ENCODE measurements around the gene CORO1C.

Gene CORO1C

DNA sequence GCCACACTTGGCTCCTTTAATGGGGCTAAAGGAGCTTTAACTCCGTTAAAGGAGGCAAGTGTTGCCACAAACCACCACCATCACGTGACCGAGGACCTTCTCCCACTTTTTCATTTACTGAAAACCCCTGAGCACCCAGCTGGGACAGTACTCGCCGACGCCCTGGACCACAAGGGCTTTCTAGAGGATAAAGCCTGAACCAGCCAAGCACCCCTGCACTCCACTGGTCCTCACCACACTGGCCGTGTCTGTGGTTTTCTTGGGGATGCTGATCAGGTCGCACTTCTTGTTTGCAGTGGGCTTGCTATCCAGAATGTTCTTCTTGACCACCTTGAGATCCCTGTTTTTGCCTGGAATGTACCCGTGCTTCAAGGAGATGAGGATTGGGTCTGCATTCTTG, 82.9 kb downstream of the CORO1C start:
- DNase-seq (ENCODE audit: low read depth in 3 of 3) = no peak

- DNase-seq (ENCODE audit: low read depth in 3 of 3) = no peak
Measured at GRCh38 chr12:108647585-108648287, 83.6 kb downstream of the CORO1C start.

DNA sequence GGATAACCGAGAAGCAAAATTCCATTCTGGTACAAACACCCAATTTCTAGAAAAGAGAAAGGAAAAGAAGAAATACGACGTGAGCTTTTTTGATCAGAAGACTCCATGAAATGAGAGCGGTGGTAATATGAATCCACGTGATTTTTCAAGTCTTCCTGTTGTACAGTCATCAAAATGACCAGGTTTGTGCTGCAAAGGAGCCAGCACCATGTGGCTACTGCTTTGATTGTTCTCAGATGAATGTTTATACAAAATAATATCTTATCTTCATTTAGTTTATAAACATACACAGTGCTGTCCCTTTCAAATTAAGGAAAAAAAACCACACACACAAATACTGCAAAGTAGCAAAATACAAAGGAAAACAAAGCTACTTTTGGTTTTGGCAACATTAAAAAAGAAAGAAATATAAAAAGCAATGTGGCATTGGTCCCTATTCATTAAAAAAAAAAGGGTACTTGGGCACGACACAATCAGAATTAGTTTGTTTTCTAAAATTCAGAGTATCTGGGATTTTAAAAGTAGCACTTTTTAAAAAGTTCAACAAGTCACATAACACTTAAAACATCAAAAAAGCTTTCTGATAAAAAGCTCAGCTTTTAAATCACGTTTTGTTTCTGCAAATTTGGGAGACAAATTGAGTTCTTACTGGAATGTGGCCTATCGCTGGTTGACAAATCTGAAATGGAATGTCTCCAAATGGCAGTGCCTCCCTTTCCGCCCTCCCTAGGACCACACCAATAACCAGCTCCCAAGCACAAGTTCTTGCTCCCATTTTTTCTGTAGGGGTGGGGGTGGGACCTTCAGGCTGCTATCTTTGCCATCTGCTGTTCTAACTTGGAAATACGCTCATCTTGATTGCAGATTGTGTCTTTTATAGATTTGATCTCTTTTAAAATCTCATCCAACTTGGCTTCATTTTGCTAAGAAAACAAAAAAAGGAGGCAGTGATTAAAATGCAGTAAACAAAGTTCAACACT, 84.4 kb downstream of the CORO1C start:
- no peak for DNase-seq (ENCODE audit: low read depth in 3 of 3)

- no peak for DNase-seq (ENCODE audit: low read depth in 3 of 3)
Measured at GRCh38 chr12:108645686-108646599, 85.4 kb downstream of the CORO1C start.

DNA sequence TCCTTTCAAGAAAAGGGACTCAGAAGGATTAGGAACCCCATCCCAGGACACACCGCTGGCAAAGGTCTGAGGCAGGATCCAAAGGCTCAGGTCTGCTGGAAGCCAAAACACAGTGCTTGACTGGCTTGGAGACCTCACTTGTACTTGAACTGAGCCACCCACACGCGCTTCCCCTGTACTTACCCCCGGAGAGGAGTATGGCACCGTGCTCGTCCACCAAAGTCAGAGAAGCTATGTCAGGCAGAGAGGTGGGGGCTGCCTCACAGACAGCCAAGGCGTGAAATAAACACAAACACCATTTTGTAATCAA, 86.6 kb downstream of the CORO1C start:
- no peak for DNase-seq (ENCODE audit: low read depth in 3 of 3)

GRCh38 chr12:108643941-108644810, 87.1 kb downstream of the CORO1C start:
- no peak for DNase-seq (ENCODE audit: low read depth in 3 of 3)

DNA sequence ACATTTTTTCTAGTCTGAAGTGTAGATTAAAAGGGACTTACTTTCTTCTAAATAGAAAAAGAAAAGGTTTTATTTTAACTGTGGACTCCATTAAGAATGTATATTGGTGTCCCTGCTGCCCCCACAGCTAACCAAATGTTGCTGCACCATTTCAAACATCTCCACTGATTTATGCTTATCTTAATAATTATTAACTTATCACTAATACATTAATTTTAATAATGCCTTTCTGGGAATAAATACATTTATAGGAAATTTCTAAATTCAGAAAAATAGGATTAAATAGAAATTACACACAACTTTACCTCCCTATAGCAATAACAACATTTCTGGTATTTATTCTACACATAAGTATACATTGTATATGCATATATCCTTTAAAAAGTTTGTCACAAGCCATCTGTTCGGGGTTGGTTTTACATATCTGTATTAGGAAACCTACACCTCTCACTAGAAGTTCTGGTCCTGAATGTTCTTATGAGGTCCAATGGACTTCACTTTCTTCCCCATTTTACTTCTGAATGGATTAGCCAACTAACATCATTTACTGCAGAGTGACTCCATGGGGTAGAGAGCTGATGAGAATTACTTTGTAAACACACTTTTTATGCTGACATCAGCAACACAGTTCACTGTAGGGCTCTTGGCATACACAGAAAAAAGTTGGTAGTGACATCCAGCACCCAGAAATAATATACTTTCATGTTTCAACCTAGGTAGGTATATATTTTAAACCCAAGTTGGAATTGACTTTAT, 88.2 kb downstream of the CORO1C start:
- DNase-seq (ENCODE audit: low read depth in 3 of 3) = no peak

- DNase-seq (ENCODE audit: low read depth in 3 of 3) = no peak
Measured at GRCh38 chr12:108642269-108642870, 88.9 kb downstream of the CORO1C start.

GRCh38 chr12:108641446-108642268, 89.7 kb downstream of the CORO1C start:
- DNase-seq (ENCODE audit: low read depth in 3 of 3) = no peak

DNA sequence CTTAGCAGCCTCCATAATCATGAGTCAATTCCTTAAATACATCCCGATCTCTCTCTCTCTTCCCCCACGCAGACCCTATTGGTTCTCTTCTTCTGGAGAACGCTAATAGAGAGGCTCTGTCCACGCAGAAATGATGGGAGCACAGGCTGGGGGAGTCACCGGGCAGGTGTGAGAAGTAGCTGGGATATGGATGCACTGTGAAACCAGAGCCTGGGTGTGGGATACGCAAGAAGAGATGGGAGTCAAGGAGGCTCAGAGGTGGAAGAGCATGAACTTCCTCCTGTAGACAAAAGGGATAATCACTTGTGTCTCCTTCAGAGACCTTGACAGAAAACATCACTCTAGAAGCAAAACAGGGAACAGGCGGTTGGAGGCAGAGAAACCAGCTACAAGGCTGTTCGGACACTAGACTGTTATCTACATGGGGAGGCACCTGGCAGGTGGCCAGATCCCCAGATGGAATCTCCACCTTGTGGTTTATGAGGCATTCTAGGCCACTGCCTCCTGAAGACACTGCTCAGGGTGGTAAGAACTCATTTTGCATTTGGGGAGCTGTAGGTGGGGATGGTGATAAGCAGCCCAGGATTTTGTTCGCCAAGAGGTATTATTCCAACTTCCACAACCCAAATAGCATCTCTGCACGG, 90.4 kb downstream of the CORO1C start:
- no peak for DNase-seq (ENCODE audit: low read depth in 3 of 3)

DNA sequence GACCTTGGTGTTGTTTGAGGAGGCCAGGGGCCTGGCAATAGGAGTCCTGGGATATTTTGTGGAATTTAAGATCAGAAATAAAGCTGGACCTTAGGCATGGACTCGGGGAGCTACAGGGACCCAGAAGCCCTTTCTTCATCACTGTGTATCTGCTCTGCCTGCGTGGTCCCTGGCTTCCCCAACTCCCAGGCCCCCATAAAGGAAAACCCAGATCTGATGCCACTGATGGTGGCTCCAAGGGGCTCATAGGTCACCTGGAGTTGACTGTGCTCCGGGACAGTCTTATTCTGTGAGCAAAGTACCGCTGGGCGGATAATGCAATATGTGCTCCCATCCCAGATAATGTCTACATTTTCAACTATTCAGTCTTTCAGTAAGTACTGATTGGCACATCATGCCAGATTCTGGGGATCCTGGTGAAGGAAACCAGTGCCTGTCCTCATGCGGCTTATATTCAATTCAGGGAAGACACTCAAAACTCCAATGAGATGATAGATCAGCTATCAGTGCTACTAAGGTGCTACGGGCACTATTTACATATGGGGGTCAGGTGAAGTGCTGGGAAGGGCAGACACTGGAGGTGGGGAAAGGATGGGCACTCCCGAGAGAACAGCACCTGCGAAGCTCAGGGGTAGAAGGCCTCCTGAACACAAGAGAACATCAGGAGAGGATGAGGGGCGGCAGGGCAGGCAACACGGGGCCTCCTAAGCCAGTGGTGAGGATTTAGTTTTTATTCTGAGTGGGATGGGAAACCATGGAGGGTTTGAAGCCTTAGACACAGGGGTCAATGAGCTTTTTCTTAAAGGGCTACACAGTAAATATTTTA, 92.1 kb downstream of the CORO1C start:
- no peak for DNase-seq (ENCODE audit: low read depth in 3 of 3)

GRCh38 chr12:108638141-108638827, 93.0 kb downstream of the CORO1C start:
- no peak for DNase-seq (ENCODE audit: low read depth in 3 of 3)

GRCh38 chr12:108637222-108637971, 93.9 kb downstream of the CORO1C start:
- no peak for DNase-seq (ENCODE audit: low read depth in 3 of 3)

DNA sequence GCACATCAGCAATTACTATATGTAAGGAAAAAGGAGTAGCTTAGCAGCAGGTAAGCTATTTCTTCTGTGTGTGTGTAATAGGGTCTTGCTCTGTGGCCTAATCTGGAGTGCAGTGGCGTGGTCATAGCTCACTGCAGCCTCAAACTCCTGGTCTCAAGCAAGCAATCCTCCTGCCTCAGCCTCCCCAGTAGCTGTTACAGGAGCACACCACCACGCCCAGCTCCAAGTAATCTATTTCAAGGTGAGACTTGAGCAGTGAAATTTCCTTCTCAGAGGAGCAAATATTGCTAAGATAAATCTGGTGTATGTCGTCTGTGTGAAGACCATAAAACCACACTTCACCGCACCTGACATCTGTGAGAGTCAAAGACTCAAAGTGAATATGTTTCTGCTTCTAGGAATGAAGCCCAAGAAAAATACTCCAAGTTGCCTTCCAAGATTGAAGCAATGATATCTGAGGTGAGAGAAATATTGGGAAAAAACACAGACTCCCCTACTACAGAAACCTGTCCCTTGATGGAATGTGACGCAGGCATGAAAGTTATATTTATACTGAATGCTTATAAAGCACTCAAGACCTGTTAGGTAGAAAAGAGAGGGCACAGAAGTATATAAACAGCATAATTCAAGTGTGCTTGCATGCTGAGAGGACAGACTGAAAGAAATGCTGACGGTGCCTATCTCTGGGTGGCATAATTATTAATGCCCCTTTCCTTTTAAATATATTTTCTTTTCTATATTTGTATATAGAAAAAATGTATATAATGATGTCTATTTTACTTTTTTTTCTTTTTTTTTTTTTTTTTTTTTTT, 95.1 kb downstream of the CORO1C start:
- DNase-seq (ENCODE audit: low read depth in 3 of 3) = no peak

GRCh38 chr12:108635201-108635996, 95.9 kb downstream of the CORO1C start:
- DNase-seq (ENCODE audit: low read depth in 3 of 3) = no peak
